GM18511 (cell line): ENCODE measurements around the gene TNFSF9.
"Not testable (repeated sequence)": the region's sequence is repeated elsewhere in the genome, so short reads cannot be mapped to it uniquely, and the experiment has no call there.

Experiments
- ATAC-seq: cut with Tn5 transposase; IDR thresholded peaks from one replicate; pipeline ENCODE4 v1.9.1; 2021; ENCODE audit warnings: mild to moderate bottlenecking, moderate library complexity; ENCODE audit not compliant: unreplicated experiment

Gene TNFSF9

DNA sequence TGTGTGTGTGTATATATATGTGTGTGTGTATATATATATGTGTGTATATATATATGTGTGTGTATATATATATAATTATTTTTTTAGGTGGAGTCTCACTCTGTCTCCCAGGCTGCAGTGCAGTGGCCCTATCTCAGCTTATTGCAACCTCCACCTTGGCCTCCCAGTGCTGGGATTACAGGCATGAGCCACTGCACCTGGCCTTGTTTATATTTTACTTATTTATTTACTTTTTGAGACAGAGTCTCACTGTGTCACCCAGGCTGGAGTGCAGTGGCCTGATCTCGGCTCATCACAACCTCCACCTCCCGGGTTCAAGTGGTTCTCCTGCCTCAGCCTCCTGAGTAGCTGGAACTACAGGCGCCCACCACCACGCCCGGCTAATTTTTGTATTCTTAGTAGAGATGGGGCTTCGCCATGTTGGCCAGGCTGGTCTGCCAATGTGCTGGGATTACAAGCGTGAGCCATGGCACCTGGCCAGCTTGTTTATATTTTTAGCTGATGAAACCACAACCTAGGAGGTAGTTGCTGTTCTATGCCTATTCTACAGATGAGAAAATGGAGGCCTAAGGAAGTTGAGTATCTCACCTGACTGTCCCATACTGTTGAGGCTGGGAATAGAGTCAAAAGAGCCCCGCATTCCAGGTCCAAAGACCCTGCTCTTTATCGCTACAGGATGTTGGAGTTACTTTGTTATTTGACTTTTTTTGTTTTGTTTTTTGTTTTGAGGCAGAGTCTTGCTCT, 22.6 kb upstream of the TNFSF9 start:
- not testable (repeated sequence) for ATAC-seq

DNA sequence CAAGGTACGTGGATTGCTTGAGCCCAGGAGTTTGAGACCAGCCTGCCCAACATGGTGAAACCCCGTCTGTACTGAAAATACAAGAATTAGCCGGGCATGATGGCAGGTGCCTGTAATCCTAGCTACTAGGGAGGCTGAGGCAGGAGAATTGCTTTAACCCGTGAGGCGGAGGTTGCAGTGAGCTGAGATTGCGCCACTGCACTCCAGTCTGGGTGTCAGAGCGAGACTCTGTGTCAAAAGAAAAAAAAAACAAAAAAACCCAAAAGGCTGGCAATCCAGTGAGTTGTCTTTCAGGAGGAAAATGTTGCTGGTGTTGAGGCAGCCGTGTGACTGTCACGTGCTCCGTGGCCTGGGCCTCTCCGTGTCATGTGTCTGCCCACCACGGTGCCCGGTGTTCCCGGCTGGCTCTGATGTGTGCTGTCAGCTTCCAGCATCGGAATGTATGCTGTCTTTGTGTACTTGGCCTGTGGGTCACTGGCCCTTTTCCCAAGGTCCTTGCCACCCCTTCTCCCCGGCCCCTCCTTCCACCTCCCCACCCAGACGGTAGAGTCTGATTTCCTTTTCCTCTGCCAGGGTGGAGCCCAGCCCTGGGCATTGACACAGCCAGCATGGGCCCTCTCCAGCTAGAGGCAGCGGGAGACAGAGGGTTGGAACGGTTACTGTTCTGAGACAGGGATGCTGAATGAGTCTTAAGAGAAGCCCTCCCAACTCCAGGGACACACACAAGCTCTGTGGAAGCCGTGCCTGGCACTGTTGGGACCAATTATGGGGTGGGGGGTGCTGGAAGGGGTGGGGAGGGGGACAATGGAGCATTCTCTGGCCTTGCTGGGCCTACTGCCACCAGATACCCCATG, 21.5 kb upstream of the TNFSF9 start:
- no peak for ATAC-seq

DNA sequence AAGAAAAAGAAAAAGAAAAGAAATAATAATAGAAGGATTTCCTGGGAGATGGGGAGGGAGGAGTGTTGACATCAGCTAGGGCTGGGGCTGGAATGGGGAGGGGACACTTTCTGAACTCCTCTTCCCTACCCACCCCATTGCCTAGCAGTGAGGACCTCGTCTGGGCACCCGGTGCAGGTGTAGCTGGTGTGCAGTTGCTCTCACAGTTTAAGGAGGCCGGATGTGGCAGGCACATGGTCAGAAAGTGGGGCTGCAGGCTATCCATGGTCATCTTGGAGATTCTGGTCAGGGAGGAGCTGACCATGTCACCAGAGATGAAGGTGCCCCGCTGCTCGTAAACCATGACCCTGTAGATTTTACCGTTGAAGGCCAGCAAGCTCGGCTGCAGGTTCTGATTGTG, 20.2 kb upstream of the TNFSF9 start:
- no peak for ATAC-seq

DNA sequence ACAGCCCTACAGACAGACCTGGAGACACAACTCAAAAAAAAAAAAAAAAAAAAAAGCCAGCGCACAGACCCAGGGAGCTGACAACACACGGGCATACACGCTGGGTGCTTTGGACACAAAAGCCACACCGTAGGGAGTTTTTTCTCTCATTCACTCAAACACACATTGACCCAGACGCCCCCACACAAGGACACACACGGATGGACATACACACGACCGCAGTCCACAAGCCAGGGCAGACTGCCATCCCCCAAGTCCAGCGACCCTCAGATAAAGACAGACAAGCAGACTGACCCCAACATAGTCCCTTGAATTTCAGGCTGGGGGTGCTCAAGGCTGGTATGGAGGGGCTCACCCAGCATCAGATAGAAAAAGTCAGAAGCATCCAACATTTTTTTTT, 16.7 kb upstream of the TNFSF9 start:
- no peak for ATAC-seq

DNA sequence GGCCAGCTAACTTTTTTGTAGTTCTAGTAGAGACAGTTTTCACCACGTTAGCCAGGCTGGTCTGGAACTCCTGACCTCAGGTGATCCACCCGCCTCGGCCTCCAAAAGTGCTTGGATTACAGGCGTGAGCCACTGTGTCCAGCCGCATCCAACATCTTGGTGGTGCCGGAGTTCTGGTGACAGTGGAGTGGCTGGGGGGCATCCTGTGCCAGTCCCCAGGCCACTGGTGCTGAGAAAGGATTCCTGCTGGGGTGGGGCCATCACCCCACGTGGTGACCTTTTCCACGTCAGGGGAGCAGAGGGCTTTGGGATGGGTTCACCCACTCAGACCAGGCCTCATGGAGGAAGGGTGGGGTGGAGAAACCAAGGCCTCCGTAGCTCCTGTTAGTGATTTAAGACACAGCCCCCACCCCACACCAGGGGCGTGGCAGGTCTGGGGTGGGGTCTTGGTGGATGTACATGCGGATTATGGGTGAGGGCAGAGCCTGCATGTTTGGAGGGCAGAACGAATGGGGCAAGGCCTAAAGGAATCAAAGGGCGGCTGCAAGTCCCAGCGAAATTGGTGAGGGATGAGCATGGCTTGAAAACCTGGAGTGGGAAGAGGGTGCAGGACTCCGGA, 15.8 kb upstream of the TNFSF9 start:
- no peak for ATAC-seq

DNA sequence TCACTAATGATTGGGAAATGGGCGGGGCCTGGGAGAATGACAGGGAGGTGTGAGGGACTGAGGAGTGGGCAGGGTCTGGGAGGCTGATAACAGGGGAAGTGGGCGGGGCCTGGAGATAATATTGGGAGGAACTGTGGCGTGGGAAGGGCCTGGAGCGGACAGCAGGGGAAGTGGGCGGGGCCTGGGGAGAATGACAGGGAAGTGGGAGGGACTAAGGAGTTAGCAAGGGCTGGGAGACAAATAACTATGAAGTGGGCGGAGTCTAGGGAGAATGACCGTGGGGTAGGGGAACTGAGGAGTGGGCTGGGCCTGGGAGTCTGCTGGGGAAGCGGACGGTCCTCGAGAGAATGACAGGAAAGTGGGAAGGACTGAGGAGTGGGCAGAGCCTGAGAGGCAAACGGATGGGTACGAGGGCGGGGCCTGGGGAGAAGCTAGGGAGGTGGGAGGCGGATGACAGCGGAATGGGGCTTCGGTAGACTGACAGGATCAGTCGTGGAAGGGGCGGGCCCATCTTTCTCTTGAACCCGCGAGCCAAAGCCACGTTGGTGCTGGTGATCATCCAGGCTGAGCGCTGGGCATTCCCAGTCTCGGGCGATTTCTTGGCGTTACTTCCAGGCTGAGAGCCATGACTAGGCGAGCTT, 14.7 kb upstream of the TNFSF9 start:
- peak; percentile 52 for ATAC-seq

DNA sequence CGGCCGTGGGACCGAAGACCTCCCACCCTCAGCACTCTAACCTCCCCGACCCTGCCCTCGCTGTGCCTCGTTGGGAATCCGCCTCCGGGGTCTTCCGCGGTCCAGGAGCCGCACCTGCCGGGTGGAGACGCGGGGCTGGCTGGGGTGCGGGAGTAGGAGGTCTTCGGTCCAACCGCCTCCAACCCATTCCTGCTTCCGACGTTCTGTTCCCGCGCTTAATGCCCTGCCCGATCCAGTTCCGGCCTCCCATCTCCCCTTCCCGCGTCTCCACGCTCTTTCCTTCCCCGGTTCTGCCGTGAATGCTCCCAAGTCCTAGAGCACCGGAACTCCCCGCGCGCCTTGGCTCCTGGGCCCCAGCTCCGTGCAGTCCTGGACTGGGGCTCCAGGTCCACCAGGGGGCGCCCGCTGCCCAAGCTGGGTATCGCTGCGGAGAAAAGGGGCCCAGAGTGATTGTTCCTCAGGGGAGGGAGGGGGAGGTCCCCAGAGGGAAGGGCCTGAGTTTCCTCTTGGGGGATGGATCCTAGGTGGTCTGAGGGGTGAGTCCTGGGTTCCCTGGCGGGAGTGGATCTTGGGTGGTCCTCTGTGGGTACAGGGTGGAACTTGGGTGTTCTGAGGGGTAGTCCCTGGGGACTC, 14.1 kb upstream of the TNFSF9 start:
- peak; percentile 54 for ATAC-seq

DNA sequence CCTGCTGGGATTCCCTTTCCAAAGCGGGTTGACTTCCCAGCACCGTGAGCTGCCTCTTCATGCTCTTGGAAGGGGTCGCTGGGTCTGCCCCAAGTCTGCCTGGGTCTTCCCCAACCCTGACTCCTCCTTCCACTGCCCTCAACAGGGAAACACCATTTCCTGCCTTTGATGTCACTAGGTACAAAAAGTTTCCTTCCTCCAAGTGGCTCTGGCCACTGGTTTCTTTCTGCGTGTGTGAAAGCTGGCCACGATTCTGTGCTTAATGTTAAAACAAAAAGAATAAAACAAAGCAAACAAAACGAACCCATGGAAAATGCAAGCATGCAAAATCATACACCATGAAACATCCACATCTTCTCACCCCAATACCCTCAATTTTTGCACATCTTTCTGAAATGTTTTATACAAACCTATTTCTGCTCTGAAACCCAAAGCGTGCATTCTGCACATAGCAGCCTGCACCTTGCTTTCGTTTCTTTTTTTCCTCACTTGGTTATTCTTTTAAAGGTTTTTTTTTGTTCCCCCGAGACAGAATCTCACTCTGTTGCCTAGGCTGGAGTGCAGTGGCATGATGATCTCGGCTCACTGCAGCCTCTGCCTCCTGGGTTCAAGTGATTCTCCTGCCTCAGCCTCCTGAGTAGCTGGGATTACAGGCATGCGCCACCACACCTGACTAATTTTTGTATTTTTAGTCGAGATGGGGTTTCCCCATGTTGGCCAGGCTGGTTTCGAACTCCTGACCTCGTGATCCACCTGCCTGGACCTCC, 12.5 kb upstream of the TNFSF9 start:
- no peak for ATAC-seq

DNA sequence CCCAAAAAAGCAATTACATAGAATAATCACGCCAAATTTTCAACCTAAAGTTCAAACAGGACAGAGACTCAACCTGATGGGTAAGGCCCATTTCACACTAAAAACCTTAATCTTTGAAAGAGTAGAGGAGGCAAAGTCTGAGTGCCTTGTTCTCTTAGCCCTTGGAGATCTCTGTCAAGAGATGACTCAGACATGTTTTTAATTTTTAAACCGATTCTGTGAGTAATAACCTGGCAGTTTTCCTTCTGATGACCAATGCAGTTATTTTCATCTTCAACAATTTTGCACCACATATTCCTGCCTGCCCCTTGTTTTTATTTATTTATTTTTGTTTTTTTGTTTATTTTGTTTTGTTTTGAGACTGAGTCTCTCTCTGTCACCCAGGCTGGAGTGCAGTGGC, 11.5 kb upstream of the TNFSF9 start:
- ATAC-seq = no peak

DNA sequence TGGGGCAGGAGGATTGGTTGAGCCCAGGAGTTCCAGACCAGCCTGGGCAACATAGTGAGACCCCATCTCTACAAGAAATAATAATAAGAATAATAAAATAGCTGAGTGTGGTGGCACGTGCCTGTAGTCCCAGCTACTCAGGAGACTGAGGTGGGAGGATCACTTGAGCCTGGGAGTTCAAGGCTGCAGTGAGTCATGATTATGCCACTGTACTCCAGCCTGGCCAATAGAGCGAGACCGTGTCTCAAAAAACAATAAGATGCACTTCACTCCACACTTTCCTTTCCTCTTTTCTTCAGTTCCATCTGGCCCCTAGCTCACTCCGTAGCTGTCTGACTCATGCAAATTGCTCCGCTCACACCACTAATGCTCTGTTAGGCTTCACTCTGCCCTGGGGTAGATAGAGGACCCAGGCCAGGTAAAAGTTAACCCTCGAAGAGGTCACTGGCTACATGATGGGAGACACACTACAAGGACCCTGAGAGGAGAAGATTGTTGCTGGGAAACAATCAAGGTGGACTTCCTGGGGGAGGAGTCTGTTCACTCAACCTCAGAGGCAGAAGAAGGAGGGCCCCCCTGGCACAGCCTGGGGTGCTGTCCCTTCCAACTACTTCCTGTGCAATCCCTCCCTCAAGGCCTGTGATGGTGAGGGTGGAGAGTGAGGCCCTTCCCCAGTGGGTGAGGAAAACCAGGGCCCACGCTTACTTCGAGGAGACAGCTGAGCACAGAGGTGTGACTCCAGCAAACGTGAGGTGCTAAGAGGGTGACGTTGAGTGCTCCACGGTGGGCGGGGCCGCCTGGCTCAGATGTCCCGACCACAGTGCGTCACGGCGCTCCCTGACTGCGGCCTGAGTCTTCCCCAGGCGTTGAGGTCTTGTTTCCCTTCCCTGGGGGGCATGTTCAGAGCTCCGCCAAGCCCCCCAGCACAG, 8.8 kb upstream of the TNFSF9 start:
- ATAC-seq = peak; percentile 57

DNA sequence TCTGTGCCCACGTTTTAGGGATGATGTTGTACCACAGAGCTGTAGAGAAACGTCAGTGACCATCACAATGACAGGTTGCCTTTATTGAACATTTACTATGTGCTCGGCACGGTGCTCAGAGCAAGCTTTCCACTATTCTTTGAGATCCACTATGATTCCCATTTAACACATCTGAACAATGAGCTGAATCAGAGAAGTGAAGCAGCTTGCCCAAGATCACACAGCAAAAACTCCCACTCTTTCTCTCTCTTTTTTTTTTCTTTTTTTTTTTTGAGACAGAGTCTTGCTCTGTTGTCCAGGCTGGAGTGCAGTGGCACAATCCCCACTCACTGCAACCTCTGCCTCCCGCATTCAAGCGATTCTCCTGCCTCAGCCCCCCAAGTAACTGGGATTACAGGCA, 8.1 kb upstream of the TNFSF9 start:
- ATAC-seq = no peak

DNA sequence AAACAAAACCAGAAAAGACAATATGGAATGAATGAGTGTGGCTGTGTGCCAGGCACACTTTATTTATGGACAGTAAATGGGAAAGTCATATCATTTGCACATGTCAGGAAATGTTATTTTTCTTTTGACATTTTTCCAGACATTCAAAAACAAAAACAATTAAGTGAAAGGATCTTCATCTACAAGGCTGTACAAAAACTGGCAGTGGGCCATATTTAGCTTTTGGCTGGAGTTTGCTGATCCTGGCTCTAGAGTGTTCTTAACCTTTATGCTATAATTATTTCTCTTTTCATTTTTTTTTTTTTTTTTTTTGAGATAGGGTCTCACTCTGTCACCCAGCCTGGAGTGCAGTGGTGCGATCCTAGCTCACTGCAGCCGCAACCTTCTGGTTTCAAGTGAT, 6.5 kb upstream of the TNFSF9 start:
- no peak for ATAC-seq

DNA sequence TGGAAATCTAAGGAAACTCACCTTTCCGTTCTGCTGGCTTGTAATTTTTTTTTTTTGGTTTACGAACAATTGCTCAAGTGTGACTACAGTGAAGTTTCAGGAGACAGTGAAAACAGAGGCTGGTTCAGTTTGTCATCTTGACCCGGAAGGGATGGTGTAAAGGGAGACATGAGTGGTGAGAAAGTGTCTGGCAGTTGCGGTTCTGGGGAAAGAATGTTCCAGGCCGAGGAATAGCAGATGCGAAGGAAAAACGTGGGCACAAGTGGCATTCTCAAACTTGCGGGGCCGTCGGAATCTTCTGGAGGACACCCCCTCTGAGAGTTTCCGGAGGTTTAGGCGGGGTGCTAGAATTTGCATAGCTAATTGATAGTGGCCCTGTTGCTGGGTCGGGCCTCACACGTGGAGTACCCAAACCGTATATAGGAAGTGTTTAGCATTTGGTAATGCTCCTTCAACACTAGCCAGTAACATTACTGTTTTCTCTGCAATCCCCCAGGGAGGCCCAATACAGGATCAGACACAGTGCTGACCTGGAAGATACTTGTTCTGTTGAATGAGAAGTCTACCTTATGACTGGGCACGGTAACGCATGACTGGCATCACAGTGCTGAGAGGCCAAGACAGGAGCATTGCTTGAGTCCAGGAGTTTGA, 2.8 kb upstream of the TNFSF9 start:
- peak; percentile 57 for ATAC-seq

DNA sequence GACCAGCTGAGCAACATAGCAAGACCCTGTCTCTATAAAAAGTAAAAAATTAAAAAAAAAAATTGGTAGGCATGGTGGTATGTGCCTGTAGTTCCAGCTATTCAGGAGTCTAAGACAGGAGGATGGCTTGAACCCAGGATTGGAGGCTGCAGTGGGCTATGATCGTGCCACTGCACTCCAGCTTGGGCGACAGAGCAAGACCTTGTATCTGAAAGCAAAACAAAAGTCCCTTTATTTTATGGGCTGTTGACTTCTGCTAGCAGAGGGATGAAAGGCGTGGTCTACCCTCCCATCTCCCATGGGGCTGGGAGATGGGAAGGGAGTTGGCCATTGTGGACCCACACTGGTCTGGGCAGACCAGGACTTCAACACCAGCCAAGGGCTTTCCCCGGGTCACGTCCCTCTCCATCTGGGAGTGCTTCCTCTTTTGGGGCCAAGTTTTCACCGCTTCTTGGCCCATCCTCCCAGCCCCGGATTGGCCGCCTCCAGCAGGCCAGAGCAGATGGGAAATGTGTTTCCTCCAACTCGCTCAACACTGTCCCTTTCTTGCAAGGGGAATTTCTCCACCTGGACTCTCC, 2.2 kb upstream of the TNFSF9 start:
- ATAC-seq = no peak

DNA sequence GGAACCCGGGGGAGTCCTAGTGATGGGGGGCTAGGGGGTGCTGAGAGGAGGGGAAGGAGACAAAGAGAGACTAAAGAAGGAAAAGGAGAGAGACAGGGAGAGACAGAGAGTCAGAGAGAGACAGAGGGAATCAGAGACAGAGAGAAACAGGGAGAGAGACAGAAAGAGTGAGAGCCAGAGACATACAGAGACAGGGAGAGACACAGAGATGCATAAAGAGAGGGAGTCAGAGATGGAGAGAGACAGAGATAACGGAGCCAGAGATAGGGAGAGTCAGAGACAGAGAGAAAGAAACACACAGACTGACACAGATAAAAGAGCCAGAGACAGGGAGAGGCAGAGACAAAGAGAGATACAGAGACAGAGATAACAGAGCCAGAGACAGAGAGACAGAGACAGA, 1.5 kb upstream of the TNFSF9 start:
- ATAC-seq = no peak

DNA sequence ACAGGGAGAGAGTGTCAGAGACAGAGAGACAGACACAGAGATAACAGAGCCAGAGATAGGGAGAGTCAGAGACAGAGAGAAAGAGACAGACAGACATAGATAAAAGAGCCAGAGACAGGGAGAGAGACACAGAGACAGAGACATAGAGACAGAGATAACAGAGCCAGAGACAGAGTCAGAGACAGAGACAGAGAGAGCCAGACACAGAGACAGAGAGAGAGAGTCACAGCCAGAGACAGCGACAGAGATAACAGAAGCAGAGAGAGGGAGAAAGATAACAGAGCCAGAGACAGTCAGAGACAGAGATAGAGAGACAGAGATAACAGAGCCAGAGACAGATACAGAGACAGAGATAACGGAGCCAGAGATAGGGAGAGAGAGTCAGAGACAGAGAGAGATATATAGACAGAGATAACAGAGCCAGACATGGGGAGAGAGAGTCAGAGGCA, 865 bp upstream of the TNFSF9 start:
- ATAC-seq = no peak

DNA sequence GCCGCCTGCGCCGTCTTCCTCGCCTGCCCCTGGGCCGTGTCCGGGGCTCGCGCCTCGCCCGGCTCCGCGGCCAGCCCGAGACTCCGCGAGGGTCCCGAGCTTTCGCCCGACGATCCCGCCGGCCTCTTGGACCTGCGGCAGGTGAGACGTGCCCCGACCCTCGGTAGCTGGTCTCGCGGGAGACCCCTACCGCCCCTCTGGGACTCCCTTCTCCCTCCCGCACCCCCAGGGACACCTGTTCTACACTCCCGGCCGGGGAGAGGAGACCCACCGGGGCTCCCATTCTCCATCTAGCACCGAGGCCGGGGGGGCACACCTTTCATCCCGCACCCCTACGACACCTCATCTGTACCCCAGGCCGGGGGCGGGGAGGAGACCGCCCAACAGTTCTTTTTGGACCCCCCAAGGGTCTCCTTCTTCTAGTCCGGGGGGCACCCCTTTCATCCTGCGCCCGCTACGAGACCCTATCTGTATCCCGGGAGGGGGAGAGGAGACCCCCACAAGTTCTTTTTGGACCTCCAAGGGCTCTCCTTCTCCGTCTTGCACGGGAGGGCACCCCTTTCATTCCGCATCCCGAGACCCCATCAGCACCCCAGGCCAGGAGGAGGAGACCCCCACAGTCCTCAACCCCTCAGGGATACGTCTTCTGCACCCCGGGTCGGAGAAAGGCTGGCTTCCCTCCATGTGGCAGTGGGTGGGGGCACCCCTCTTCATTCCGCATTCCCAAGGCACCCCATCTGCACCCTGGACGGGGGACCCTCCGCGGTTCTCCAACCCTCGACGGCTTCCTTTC, 533 bp downstream of the TNFSF9 start:
- ATAC-seq = no peak

DNA sequence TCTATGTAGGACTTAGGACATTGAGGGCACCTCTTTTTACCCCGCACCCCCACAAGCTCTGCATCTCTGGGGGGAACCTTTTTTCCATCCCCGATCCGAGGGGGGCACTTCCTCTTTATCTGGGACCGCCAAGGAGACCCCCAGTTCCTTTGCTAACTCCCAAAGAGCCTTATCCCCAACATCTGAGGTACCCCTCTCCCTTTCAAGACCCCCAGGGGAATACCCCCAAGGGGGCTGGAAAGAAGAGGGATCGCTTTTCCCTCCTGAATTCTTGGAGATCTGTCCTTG, 1.1 kb downstream of the TNFSF9 start:
- no peak for ATAC-seq
